Body of pancreas (tissue), 4 donors: ENCODE measurements around the gene NRIP3. TPM values are rescaled to one million over a fixed set of nuclear protein-coding genes. Genes with fewer than 3 reads are reported as not detected.
A peak's percentile ranks its signal among the peaks of the same experiment; 100 is the strongest.

Experiments
- ATAC-seq: fragments of 150-250 bp; one replicate; pipeline ENCODE4 v1.9.1; 2016
- DNase-seq, 4 donors: peaks; one replicate each; pipeline ENCODE4 v3.0.0-alpha.2; 2019
- H3K27ac ChIP-seq, 4 donors: fragments of 200-600 bp; sonication (generic); 1 replicate in 3 of 4; 2 replicates in 1 of 4; pipeline versions ENCODE4 v1.5.1 to v1.6.1; 2016 to 2019; ENCODE audit warnings: mild to moderate bottlenecking in 1 of 4, mixed read lengths in 1 of 4, moderate library complexity in 1 of 4
- H3K27me3 ChIP-seq, 2 donors: fragments of 200-600 bp; sonication (generic); one replicate each; pipeline ENCODE4 v1.6.0; 2016; ENCODE audit warnings: mild to moderate bottlenecking in 1 of 2
- H3K36me3 ChIP-seq, 2 donors: fragments of 200-600 bp; sonication (generic); replicated peaks in 1 of 2; 2 replicates each; pipeline ENCODE4 v1.5.1; 2016; ENCODE audit warnings: low read depth in 2 of 2; ENCODE audit not compliant: insufficient read depth in 1 of 2
- H3K4me1 ChIP-seq: fragments of 200-600 bp; sonication (generic); one replicate; pipeline ENCODE4 v1.6.0; 2016
- H3K4me3 ChIP-seq, 2 donors: fragments of 200-600 bp; sonication (generic); 1 replicate in 1 of 2; 2 replicates in 1 of 2; pipeline ENCODE4 v1.5.1; 2016 to 2019
- H3K9me3 ChIP-seq, 3 donors: fragments of 200-600 bp; sonication (generic); 1 replicate in 2 of 3; 2 replicates in 1 of 3; pipeline ENCODE4 v1.5.1; 2016
- CTCF ChIP-seq, 7 experiments: fragments of 450-650 bp in 4 of 7; fragments of 200-600 bp in 3 of 7; sonication (generic) in 3 of 7; IDR thresholded peaks; one replicate each; pipeline ENCODE4 v1.5.1; 2016 to 2019; ENCODE audit warnings: antibody characterized with exemption in 7 of 7
- POLR2A ChIP-seq, 3 donors: fragments of 450-650 bp; IDR thresholded peaks; one replicate each; pipeline ENCODE4 v1.6.1; 2016; ENCODE audit warnings: antibody characterized with exemption in 3 of 3, mild to moderate bottlenecking in 2 of 3
- WGBS, 2 donors: methylation state at CpG; one replicate each; pipeline ENCODE4 v1.1.5; 2017; 5-methylcytosine and 5-hydroxymethylcytosine counted together
- intact Hi-C: fragments of 100-400 bp; cut with DNase I; formaldehyde crosslinking; loops from one replicate; pipeline ENCODE4 v1.15.1; 2023
- total RNA-seq, 2 donors: library from RNA; depleted of rRNA; stranded (reverse); fragments of >200 nt; gene quantifications; one replicate each; pipeline ENCODE4 v1.1.0, GENCODE V29; 2016

The NRIP3 gene
- 1 to 10 TPM in 1 of 2 donors, not detected in 1; 2.1 TPM for total RNA-seq

GRCh38 chr11:9003573-9004182 is at the start of gene NRIP3:
Gene NRIP3 (minus strand): TSS chr11:9004001. CDS start chr11:9003935, 66 bp downstream.
- H3K27me3 ChIP-seq: peaks cover 0 to 17% of the 10 kb centered on the region in 2 donors
- ATAC-seq (peak; percentile 80), DNase-seq (peak; percentile 66 to 76 (median 68))
- H3K36me3 ChIP-seq: no peaks in the 10 kb centered on the region
- 2 to 10% methylated on average over 7 to 51 of the region's 83 CpGs for WGBS, 2 donors
- H3K27ac ChIP-seq: no peak within 1 kb of the TSS
- TF ChIP-seq CTCF (IDR thresholded peaks at IDR 0.05) (no peak), POLR2A (IDR thresholded peaks at IDR 0.05) (peak in 2 of 3 donors; percentile 17 to 25)
- no peaks in the 10 kb centered on the region for H3K9me3 ChIP-seq
- H3K4me3 ChIP-seq: peak within 1 kb of the TSS in 1 of 2 donors; percentile 21
- peaks cover 17% of the 10 kb centered on the region for H3K4me1 ChIP-seq
- intact Hi-C loops: no loop called here

GRCh38 chr11:9052316-9052715 is 48.5 kb upstream of the NRIP3 start:
- WGBS, 2 donors: 81 to 93% methylated on average over 3 of the region's 3 CpGs
- no peak overlapping the region for H3K27ac ChIP-seq
- TF ChIP-seq CTCF (IDR thresholded peaks at IDR 0.05): no peak
- no peak for TF ChIP-seq POLR2A (IDR thresholded peaks at IDR 0.05)

GRCh38 chr11:9049959-9050358 is 46.2 kb upstream of the NRIP3 start:
- DNase-seq (no peak), ATAC-seq (no peak)
- no peaks in the 10 kb centered on the region for H3K4me1 ChIP-seq
- no peak overlapping the region for H3K4me3 ChIP-seq
- H3K27ac ChIP-seq: no peak overlapping the region
- whole genome bisulfite sequencing, 2 donors: 83 to 92% methylated on average over 2 of the region's 2 CpGs
- H3K9me3 ChIP-seq: no peaks in the 10 kb centered on the region
- no peaks in the 10 kb centered on the region for H3K27me3 ChIP-seq
- intact Hi-C loops: no loop called here
- H3K36me3 ChIP-seq: no peaks in the 10 kb centered on the region
- TF ChIP-seq POLR2A (IDR thresholded peaks at IDR 0.05) (no peak), CTCF (IDR thresholded peaks at IDR 0.05) (no peak)

More at GRCh38 chr11:9052316-9052715, 48.5 kb upstream of the NRIP3 start:
- no peak for DNase-seq
- no peak for ATAC-seq
- Histone ChIP-seq H3K4me1 (no peaks in the 10 kb centered on the region), H3K4me3 (no peak overlapping the region), H3K9me3 (no peaks in the 10 kb centered on the region), H3K27me3 (no peaks in the 10 kb centered on the region), H3K36me3 (no peaks in the 10 kb centered on the region)
- intact Hi-C loops: no loop called here

- WGBS, 2 donors: 65 to 75% methylated on average over 9 of the region's 9 CpGs
- no peak overlapping the region for H3K4me3 ChIP-seq
- intact Hi-C loops: no loop called here
- ATAC-seq (no peak), DNase-seq (peak in 1 of 4 donors; percentile 32)
- no peaks in the 10 kb centered on the region for H3K36me3 ChIP-seq
- no peaks in the 10 kb centered on the region for H3K4me1 ChIP-seq
- H3K9me3 ChIP-seq: no peaks in the 10 kb centered on the region
- TF ChIP-seq POLR2A (IDR thresholded peaks at IDR 0.05) (no peak), CTCF (IDR thresholded peaks at IDR 0.05) (no peak)
- H3K27me3 ChIP-seq: no peaks in the 10 kb centered on the region
- H3K27ac ChIP-seq: no peak overlapping the region
Measured at GRCh38 chr11:9047964-9048523, 44.2 kb upstream of the NRIP3 start.

GRCh38 chr11:9046481-9046880 is 42.7 kb upstream of the NRIP3 start:
- no peak for ATAC-seq
- H3K4me3 ChIP-seq: no peak overlapping the region
- intact Hi-C loops: no loop called here
- no peak overlapping the region for H3K27ac ChIP-seq
- no peaks in the 10 kb centered on the region for H3K36me3 ChIP-seq
- H3K4me1 ChIP-seq: no peaks in the 10 kb centered on the region
- TF ChIP-seq POLR2A (IDR thresholded peaks at IDR 0.05) (no peak), CTCF (IDR thresholded peaks at IDR 0.05) (no peak)
- H3K27me3 ChIP-seq: no peaks in the 10 kb centered on the region
- no peaks in the 10 kb centered on the region for H3K9me3 ChIP-seq
- WGBS, 2 donors: 81 to 88% methylated on average over 4 of the region's 4 CpGs
- no peak for DNase-seq
